Endothelial cell (in vitro differentiated cells): ENCODE data around the gene UFD1. TPM values are rescaled to one million over a fixed set of nuclear protein-coding genes. Genes with fewer than 3 reads are reported as not detected.

ENCODE experiments used
- DNase-seq: peaks from one replicate; pipeline ENCODE4 v3.0.0; 2021; ENCODE audit warnings: low spot score
- H3K27ac Mint-ChIP-seq: one replicate; pipeline ENCODE4 v1.8.0; 2021; ENCODE audit warnings: mixed read lengths, inconsistent platforms; ENCODE audit not compliant: unreplicated experiment
- H3K27me3 Mint-ChIP-seq: one replicate; pipeline ENCODE4 v1.8.0; 2021; ENCODE audit warnings: mild to moderate bottlenecking, moderate library complexity, mixed read lengths, inconsistent platforms; ENCODE audit not compliant: unreplicated experiment
- H3K36me3 Mint-ChIP-seq: one replicate; pipeline ENCODE4 v1.8.0; 2021; ENCODE audit warnings: mild to moderate bottlenecking, low read depth, mixed read lengths, inconsistent platforms; ENCODE audit not compliant: unreplicated experiment
- H3K4me1 Mint-ChIP-seq: one replicate; pipeline ENCODE4 v1.8.0; 2021; ENCODE audit warnings: mild to moderate bottlenecking, mixed read lengths, inconsistent platforms; ENCODE audit not compliant: unreplicated experiment
- H3K4me3 Mint-ChIP-seq: one replicate; pipeline ENCODE4 v1.8.0; 2021; ENCODE audit warnings: mild to moderate bottlenecking, mixed read lengths, inconsistent platforms; ENCODE audit not compliant: unreplicated experiment
- H3K9me3 Mint-ChIP-seq: one replicate; pipeline ENCODE4 v1.8.0; 2021; ENCODE audit warnings: mixed read lengths, inconsistent platforms; ENCODE audit not compliant: unreplicated experiment
- CTCF ChIP-seq: fragments of 200-600 bp; sonication (generic); IDR thresholded peaks from one replicate; pipeline ENCODE4 v1.5.0; 2021; ENCODE audit warnings: antibody characterized with exemption; ENCODE audit not compliant: unreplicated experiment
- total RNA-seq: library from RNA; stranded (reverse); fragmentation: NEBNext Ultra II Directional; extraction: Animal tissue kit (Norgen Biotek cat#: 25700); gene quantifications from one replicate; pipeline ENCODE4 v1.2.1, GENCODE V29; 2021; ENCODE audit not compliant: unreplicated experiment

Gene UFD1
- total RNA-seq, 1 donor from 2014 or later = 86.2 TPM

GRCh38 chr22:19410941-19411689 is 67.9 kb downstream of the UFD1 start:
- Mint-ChIP-seq H3K4me1 (no peaks in the 10 kb centered on the region), H3K36me3 (peaks cover 9% of the 10 kb centered on the region), H3K4me3 (no peak overlapping the region), H3K27me3 (no peaks in the 10 kb centered on the region), H3K9me3 (no peaks in the 10 kb centered on the region), H3K27ac (no peak overlapping the region)
- TF ChIP-seq CTCF = no peak
- DNase-seq = no peak

DNA sequence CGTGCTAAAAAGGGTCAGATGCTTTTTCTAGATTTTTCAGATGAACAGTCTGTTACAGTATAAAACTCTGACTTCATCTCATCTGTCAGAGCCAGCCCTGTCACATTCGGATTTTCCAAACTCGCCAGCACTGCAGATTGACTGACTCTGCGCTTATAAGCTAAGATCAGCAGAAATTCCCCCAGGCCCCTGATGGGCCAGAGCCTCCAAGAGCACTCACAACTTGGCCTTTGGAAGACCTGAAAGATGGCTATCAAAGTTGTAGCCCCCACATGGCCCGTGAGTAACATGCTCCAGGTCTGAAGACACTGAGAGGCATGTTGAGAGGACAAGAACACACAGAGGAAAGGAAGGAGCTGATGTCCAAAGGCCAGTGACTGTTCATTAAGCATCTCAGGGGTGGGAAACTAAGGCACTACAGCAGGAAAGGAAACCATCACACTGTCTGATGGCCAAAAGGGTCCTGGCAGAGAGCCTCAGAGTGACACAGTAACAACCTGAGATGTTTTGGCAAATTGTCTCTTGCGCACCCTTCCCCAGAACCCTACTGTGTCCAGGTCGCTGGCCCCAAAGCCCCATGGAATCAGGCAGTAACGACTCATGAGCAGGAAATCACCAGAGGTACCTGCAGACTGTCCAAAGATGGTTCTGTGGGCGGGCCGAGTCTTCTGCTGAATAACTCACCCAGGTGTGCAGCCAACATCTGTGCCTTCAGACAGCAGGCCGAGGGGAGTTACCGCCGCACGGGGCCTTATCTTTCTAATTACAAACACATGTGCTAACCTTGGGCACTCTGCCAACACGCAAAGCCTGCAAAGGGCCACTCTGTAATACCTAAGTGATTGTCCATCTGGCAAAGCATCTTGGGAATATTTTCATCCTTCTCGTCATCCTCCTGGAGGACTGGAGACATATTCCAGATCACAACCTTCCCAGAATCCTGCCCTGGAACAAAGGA is 71.1 kb downstream of the UFD1 start:
- H3K27ac Mint-ChIP-seq = no peak overlapping the region
- peak overlapping the region; percentile 56 for H3K4me3 Mint-ChIP-seq
- peaks cover 14% of the 10 kb centered on the region for H3K36me3 Mint-ChIP-seq
- no peaks in the 10 kb centered on the region for H3K9me3 Mint-ChIP-seq
- no peaks in the 10 kb centered on the region for H3K4me1 Mint-ChIP-seq
- no peak for TF ChIP-seq CTCF
- DNase-seq = no peak
- H3K27me3 Mint-ChIP-seq = no peaks in the 10 kb centered on the region

GRCh38 chr22:19406846-19407245 is 72.1 kb downstream of the UFD1 start:
- H3K27ac Mint-ChIP-seq = no peak overlapping the region
- peaks cover 17% of the 10 kb centered on the region for H3K36me3 Mint-ChIP-seq
- H3K4me1 Mint-ChIP-seq = peaks cover 7% of the 10 kb centered on the region
- TF ChIP-seq CTCF = no peak
- no peak for DNase-seq
- H3K9me3 Mint-ChIP-seq = no peaks in the 10 kb centered on the region
- peak overlapping the region; percentile 15 for H3K4me3 Mint-ChIP-seq
- peaks cover 2% of the 10 kb centered on the region for H3K27me3 Mint-ChIP-seq

GRCh38 chr22:19406281-19406811 is 72.6 kb downstream of the UFD1 start:
- no peaks in the 10 kb centered on the region for H3K9me3 Mint-ChIP-seq
- H3K4me1 Mint-ChIP-seq = peaks cover 12% of the 10 kb centered on the region
- no peak for TF ChIP-seq CTCF
- no peak overlapping the region for H3K4me3 Mint-ChIP-seq
- peaks cover 2% of the 10 kb centered on the region for H3K27me3 Mint-ChIP-seq
- peaks cover 18% of the 10 kb centered on the region for H3K36me3 Mint-ChIP-seq
- no peak overlapping the region for H3K27ac Mint-ChIP-seq
- no peak for DNase-seq
